OCI-LY7 (cell line): ENCODE results near the gene TTC9C. TPM values are rescaled to one million over a fixed set of nuclear protein-coding genes. Genes with fewer than 3 reads are reported as not detected.

Source experiments
- BruUV-seq: library from RNA; stranded (reverse); fragments of 400-500 nt; replicated peaks from 2 replicates; lab custom pipeline; 2021; lab: Mats Ljungman, UMichigan
- CTCF ChIA-PET: fragments of 300-600 bp; sonication (Branson Sonifier 250); formaldehyde crosslinking; loops from one replicate; lab custom pipeline; 2022; ENCODE audit warnings: antibody characterized with exemption; ENCODE audit not compliant: unreplicated experiment; lab: Charles Lee
- POLR2A ChIA-PET: fragments of 300-600 bp; sonication (Branson Sonifier 250); formaldehyde crosslinking; loops from one replicate; lab custom pipeline; 2022; ENCODE audit warnings: antibody characterized with exemption; lab: Charles Lee
- DNase-seq: peaks from one replicate; pipeline ENCODE4 v3.0.0-alpha.2; 2015; ENCODE audit warnings: low spot score
- H2AFZ ChIP-seq: fragments of 200-600 bp; sonication (generic), shearing (Covaris generic); 2 replicates; pipeline ENCODE4 v1.6.1; 2014; ENCODE audit warnings: mild to moderate bottlenecking, antibody characterized with exemption, low read length, moderate library complexity
- H3K27ac ChIP-seq: fragments of 200-600 bp; sonication (generic); 2 replicates; pipeline ENCODE4 v1.5.1; 2014; ENCODE audit warnings: mixed run types, low read depth, mild to moderate bottlenecking, moderate library complexity, low read length, inconsistent platforms; ENCODE audit not compliant: poor library complexity, severe bottlenecking
- H3K36me3 ChIP-seq: fragments of 200-600 bp; sonication (generic); 2 replicates; pipeline ENCODE4 v1.6.1; 2014; ENCODE audit warnings: mild to moderate bottlenecking, antibody characterized with exemption, low read length, moderate library complexity, mixed read lengths; ENCODE audit not compliant: insufficient read depth
- H3K4me1 ChIP-seq: fragments of 200-600 bp; sonication (generic); 2 replicates; pipeline ENCODE4 v1.5.1; 2014; ENCODE audit warnings: mild to moderate bottlenecking, low read length; ENCODE audit not compliant: insufficient read depth, poor library complexity, severe bottlenecking
- H3K4me2 ChIP-seq: fragments of 200-600 bp; sonication (generic); 2 replicates; pipeline ENCODE4 v1.6.1; 2014; ENCODE audit warnings: mild to moderate bottlenecking, low read length
- H3K4me3 ChIP-seq: fragments of 200-600 bp; sonication (generic); 2 replicates; pipeline ENCODE4 v1.5.1; 2014; ENCODE audit warnings: mild to moderate bottlenecking, low read depth, low read length; ENCODE audit not compliant: poor library complexity, severe bottlenecking
- H3K79me2 ChIP-seq: fragments of 200-600 bp; sonication (generic); 2 replicates; pipeline ENCODE4 v1.6.1; 2016; ENCODE audit warnings: low read depth, mild to moderate bottlenecking, low read length, moderate library complexity, mixed read lengths; ENCODE audit not compliant: insufficient read depth
- H3K9me2 ChIP-seq: fragments of 200-600 bp; sonication (generic); 2 replicates; pipeline ENCODE4 v1.6.1; 2016; ENCODE audit warnings: mild to moderate bottlenecking, low read length, mixed read lengths; ENCODE audit not compliant: insufficient read depth
- H3K9me3 ChIP-seq: fragments of 200-600 bp; sonication (generic); 2 replicates; pipeline ENCODE4 v1.6.1; 2014; ENCODE audit warnings: mild to moderate bottlenecking, mixed run types, low read length, mixed read lengths
- H4K20me1 ChIP-seq: fragments of 200-600 bp; sonication (generic); 2 replicates; pipeline ENCODE4 v1.6.1; 2014; ENCODE audit warnings: mild to moderate bottlenecking, antibody characterized with exemption, low read length, moderate library complexity, mixed read lengths; ENCODE audit not compliant: insufficient read depth
- EZH2phosphoT487 ChIP-seq: fragments of 200-600 bp; sonication (generic); IDR thresholded peaks from 2 replicates; pipeline ENCODE4 v1.6.1; 2018; ENCODE audit warnings: low read depth, borderline replicate concordance, mild to moderate bottlenecking, mixed run types, antibody characterized with exemption, low read length, moderate library complexity, mixed read lengths
- intact Hi-C: fragments of 100-400 bp; cut with micrococcal nuclease; formaldehyde crosslinking; loops from one replicate; pipeline ENCODE4 v1.10.0; 2022; ENCODE audit not compliant: unreplicated experiment
- total RNA-seq, 2 experiments: library from RNA; depleted of rRNA in 1 of 2; stranded (reverse); fragments of >200 nt in 1 of 2; shearing (Covaris generic) in 1 of 2; gene quantifications; 2 replicates each; pipeline ENCODE4 v1.2.3, GENCODE V29; 2014 to 2022
- TF ChIP-seq, protein P1 (sequence below): fragments of 200-600 bp; sonication (generic); conservative IDR thresholded peaks from 2 replicates; pipeline ENCODE4 v1.5.1; 2014; ENCODE audit warnings: mild to moderate bottlenecking, antibody characterized with exemption, low read length, moderate library complexity, mixed read lengths

Gene TTC9C
- total RNA-seq, 2 experiments from 2014 or later: 51.7 to 70.2 TPM

DNA sequence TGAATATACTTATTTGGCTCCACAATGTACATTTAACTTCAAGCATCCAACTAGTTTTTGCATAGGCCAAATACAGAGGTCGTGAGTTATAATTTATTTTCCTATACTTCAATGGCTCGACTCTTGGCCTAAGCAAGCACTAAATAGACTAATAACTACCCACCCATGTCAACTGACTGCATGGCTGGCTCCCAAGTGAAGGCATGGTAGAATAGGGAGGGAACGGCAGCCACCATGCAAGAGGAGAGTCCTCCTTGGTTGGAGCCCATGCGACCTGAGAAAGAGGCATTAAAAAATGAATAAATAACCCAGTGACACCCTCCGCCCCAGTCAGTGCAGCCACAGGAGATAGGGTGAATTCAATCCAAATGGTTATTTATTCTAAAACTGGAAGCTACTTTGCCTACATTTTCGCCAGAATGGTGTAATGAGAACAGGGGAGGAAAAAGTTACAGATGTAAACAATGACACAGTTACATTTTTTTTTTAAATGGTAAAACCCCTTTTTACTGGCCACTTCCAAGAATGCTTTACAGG lies 15.9 kb upstream of the TTC9C start:
- Histone ChIP-seq H3K4me3 (no peak overlapping the region), H3K79me2 (peaks cover 7% of the 10 kb centered on the region; the same call in 1 of the 2 replicates), H3K27ac (peak overlapping the region; percentile 31), H3K9me3 (no peaks in the 10 kb centered on the region), H3K9me2 (no peaks in the 10 kb centered on the region), H3K4me1 (peaks cover 40% of the 10 kb centered on the region), H3K4me2 (no peak overlapping the region), H4K20me1 (no peaks in the 10 kb centered on the region), H3K36me3 (peaks cover 99% of the 10 kb centered on the region), H2AFZ (no peak overlapping the region)
- ChIA-PET POLR2A (interaction anchor here (0.9 to 1.0 kb wide), 2 partner anchors 32 to 44 kb away, joined by 3 to 4 read pairs; no protein-coding TSS in a partner anchor), CTCF (no interaction called here)
- TF ChIP-seq EZH2phosphoT487: no peak
- TF ChIP-seq, protein P1, sequence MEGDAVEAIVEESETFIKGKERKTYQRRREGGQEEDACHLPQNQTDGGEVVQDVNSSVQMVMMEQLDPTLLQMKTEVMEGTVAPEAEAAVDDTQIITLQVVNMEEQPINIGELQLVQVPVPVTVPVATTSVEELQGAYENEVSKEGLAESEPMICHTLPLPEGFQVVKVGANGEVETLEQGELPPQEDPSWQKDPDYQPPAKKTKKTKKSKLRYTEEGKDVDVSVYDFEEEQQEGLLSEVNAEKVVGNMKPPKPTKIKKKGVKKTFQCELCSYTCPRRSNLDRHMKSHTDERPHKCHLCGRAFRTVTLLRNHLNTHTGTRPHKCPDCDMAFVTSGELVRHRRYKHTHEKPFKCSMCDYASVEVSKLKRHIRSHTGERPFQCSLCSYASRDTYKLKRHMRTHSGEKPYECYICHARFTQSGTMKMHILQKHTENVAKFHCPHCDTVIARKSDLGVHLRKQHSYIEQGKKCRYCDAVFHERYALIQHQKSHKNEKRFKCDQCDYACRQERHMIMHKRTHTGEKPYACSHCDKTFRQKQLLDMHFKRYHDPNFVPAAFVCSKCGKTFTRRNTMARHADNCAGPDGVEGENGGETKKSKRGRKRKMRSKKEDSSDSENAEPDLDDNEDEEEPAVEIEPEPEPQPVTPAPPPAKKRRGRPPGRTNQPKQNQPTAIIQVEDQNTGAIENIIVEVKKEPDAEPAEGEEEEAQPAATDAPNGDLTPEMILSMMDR: no peak
- no peak for DNase-seq
- no TSS peak for BruUV-seq
- intact Hi-C loops: no loop called here

DNA sequence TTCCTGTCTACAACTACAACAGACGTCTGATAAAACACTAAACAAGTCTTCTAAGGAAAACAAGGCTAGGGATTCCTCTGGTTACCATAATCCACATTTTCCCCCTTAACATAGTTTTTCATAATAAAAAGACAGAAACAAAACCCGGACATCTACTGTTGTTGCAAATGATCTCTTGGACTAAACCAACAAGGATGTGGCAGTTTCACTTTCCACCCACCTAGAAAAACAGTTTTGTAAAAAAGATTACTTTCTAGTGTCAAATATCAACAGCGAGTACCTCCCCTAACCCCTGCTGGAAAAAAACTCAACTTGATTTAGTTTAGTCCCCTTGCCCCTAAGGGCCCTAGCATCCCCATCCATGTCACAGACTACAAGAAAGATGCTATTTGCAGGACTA lies 15.4 kb upstream of the TTC9C start:
- peak overlapping the region; percentile 31 for H3K27ac ChIP-seq
- H2AFZ ChIP-seq: no peak overlapping the region
- H3K9me3 ChIP-seq: no peaks in the 10 kb centered on the region
- H3K9me2 ChIP-seq: no peaks in the 10 kb centered on the region
- H3K36me3 ChIP-seq: peaks cover 99% of the 10 kb centered on the region
- TF ChIP-seq, protein P1: no peak
- no peak for TF ChIP-seq EZH2phosphoT487
- H3K4me1 ChIP-seq: peaks cover 35% of the 10 kb centered on the region
- ChIA-PET POLR2A (interaction anchor here (0.9 kb wide), 1 partner anchor 44 kb away, joined by 4 read pairs; no protein-coding TSS in a partner anchor), CTCF (no interaction called here)
- BruUV-seq: TSS peak; percentile 66
- no peak overlapping the region for H3K4me3 ChIP-seq
- intact Hi-C loops: no loop called here
- H3K79me2 ChIP-seq: peaks cover 7% of the 10 kb centered on the region; the same call in 1 of the 2 replicates
- no peak for DNase-seq
- no peaks in the 10 kb centered on the region for H4K20me1 ChIP-seq
- H3K4me2 ChIP-seq: no peak overlapping the region

DNA sequence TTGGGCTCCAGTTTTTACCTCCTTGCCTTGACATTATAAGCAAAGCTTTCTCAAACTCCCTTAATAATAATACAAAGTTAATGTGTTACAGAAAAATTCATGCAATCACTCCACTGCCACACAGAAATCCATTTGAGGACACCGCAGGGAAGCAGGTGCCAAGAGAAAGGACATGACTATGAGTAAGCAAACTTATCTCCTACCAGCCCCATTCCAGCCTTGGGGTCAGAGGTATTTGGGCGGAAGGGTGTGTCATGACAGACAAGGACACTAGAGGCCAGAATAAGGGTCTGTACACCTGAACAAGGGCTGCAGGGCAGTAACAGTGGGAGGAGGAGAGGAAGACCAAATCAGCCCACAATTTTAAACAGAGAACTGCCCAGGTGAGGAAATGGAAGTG lies 14.9 kb upstream of the TTC9C start:
- Histone ChIP-seq H4K20me1 (no peaks in the 10 kb centered on the region), H3K4me2 (no peak overlapping the region), H3K36me3 (peaks cover 99% of the 10 kb centered on the region), H3K27ac (peak overlapping the region; percentile 31), H3K9me2 (no peaks in the 10 kb centered on the region), H3K9me3 (no peaks in the 10 kb centered on the region), H3K4me3 (no peak overlapping the region), H2AFZ (no peak overlapping the region), H3K79me2 (peaks cover 10% of the 10 kb centered on the region; the same call in 1 of the 2 replicates), H3K4me1 (peaks cover 30% of the 10 kb centered on the region)
- no peak for DNase-seq
- BruUV-seq: no TSS peak
- ChIA-PET CTCF (no interaction called here), POLR2A (no interaction called here)
- intact Hi-C loops: no loop called here
- TF ChIP-seq, protein P1: no peak
- TF ChIP-seq EZH2phosphoT487: no peak
